Measurements from ENCODE around the gene CFAP52. TPM values are rescaled to one million over a fixed set of nuclear protein-coding genes. Genes with fewer than 3 reads are reported as not detected.
"Not testable (repeated sequence)": the region's sequence is repeated elsewhere in the genome, so short reads cannot be mapped to it uniquely, and the experiment has no call there.

The CFAP52 gene
- total RNA-seq, 2 donors from 2014 or later, result 1.7 TPM; not detected in 1

DNA sequence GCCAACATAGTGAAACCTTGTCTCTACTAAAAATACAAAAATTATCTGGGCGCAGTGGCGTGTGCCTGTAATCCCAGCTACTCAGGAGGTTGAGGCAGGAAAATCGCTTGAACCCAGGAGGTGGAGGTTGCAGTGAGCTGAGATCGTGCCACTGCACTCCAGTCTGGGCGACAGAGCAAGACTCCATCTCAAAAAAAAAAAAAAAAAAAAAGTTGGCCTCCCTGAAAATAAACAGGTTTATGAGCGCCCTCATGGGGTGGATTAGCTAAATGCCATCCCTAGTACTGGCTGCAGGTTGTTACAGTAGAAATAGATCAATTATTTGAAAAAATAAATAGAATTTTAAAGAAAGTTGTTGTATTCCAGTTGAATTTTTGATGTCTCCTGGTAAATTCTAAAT, 21.7 kb upstream of the CFAP52 start:
- H3K27me3 ChIP-seq (replicated peaks; ENCODE audit: insufficient read depth); H3K36me3 ChIP-seq; intact Hi-C loops (cut with DNase I); H3K27ac ChIP-seq; DNase-seq (ENCODE audit: low spot score); H3K4me1 ChIP-seq (replicated peaks); H3K4me3 ChIP-seq; H3K9me3 ChIP-seq: not testable (repeated sequence)
- WGBS, result 87% methylated on average over 6 of the region's 6 CpGs
- TF ChIP-seq, protein P1, sequence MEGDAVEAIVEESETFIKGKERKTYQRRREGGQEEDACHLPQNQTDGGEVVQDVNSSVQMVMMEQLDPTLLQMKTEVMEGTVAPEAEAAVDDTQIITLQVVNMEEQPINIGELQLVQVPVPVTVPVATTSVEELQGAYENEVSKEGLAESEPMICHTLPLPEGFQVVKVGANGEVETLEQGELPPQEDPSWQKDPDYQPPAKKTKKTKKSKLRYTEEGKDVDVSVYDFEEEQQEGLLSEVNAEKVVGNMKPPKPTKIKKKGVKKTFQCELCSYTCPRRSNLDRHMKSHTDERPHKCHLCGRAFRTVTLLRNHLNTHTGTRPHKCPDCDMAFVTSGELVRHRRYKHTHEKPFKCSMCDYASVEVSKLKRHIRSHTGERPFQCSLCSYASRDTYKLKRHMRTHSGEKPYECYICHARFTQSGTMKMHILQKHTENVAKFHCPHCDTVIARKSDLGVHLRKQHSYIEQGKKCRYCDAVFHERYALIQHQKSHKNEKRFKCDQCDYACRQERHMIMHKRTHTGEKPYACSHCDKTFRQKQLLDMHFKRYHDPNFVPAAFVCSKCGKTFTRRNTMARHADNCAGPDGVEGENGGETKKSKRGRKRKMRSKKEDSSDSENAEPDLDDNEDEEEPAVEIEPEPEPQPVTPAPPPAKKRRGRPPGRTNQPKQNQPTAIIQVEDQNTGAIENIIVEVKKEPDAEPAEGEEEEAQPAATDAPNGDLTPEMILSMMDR (IDR thresholded peaks at IDR 0.05), result peak in 2 of 4 experiments; percentile 19 to 22

DNA sequence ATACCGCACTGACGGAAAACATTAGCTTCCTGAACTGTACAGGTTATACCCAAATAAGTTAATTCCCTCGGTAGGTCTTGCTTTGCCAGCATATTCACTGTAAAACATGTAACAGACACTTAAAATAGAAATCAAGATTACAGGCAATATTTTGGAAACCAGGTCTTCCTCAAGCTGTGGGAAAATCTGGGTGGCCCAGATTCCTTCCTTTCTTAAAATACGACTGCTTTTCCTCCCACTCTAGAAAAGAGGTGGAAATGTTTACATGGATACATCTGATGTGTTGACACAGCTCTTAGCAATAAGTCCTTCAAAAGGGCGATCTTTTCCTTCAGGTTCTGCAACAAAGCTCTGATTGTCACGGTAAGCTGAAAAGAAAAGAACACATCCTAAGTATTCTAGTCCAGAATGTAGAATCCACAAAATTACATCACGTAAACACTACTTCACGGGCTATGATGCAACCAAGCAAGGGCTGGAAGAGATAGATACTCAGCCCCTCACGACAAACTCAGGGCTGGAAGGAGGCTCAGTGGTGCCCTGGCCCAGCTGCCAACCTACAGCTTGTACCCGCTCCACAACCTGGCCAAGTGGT, 19.2 kb upstream of the CFAP52 start:
- TF ChIP-seq POLR2A (IDR thresholded peaks at IDR 0.05) (no peak), POLR2AphosphoS5 (IDR thresholded peaks at IDR 0.05) (no peak)
- TF ChIP-seq, protein P1 (IDR thresholded peaks at IDR 0.05), result no peak
- no peak overlapping the region for H3K27ac ChIP-seq
- no peak overlapping the region for H3K4me3 ChIP-seq
- 55% methylated on average over 10 of the region's 10 CpGs for WGBS
- intact Hi-C loops (cut with DNase I), result no loop called here
- H3K4me1 ChIP-seq (replicated peaks), result no peaks in the 10 kb centered on the region
- H3K9me3 ChIP-seq, result no peaks in the 10 kb centered on the region
- H3K36me3 ChIP-seq, result no peaks in the 10 kb centered on the region
- no peaks in the 10 kb centered on the region for H3K27me3 ChIP-seq (replicated peaks; ENCODE audit: insufficient read depth)
- no peak for DNase-seq (ENCODE audit: low spot score)

DNA sequence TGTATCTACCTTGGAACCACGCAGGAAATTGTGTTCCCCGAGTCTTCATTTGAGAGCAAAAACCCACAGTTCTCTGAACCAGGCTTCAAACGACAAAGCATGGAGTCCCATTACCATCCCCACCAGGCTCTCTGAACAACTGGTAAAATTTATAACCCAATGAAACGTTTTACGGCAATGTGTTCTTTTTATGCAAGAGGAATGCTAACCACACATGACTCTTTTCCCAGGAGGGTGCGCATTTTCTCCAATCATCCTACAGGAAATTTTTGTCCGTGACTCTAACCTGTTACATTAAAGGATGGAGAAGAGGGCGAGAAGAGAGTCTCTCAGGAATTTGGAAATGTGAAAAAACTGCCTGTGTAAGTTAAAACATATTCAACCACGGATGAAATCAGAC, 18.6 kb upstream of the CFAP52 start:
- TF ChIP-seq POLR2AphosphoS5 (IDR thresholded peaks at IDR 0.05) (no peak), POLR2A (IDR thresholded peaks at IDR 0.05) (no peak)
- TF ChIP-seq, protein P1 (IDR thresholded peaks at IDR 0.05), result no peak
- H3K9me3 ChIP-seq, result no peaks in the 10 kb centered on the region
- intact Hi-C loops (cut with DNase I), result no loop called here
- no peaks in the 10 kb centered on the region for H3K36me3 ChIP-seq
- H3K27ac ChIP-seq, result no peak overlapping the region
- DNase-seq (ENCODE audit: low spot score), result no peak
- H3K4me3 ChIP-seq, result no peak overlapping the region
- H3K27me3 ChIP-seq (replicated peaks; ENCODE audit: insufficient read depth), result no peaks in the 10 kb centered on the region
- H3K4me1 ChIP-seq (replicated peaks), result no peaks in the 10 kb centered on the region
- WGBS, result 58% methylated on average over 9 of the region's 9 CpGs

DNA sequence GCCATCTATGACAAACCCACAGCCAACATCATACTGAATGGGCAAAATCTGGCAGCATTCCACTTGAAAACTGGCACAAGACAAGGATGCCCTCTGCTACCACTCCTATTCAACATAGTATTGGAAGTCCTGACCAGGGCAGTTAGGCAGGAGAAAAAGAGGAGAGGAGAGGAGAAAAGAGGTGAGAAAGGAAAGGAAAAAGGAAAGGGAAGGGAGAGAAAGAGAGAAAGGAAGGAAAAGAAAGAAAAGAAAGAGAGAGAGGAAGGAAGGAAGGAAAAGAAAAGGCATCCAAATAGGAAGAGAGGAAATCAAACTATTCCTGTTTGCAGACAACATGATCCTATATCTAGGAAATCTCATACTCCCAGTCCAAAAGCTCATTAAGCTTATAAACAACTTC, 12.3 kb upstream of the CFAP52 start:
- TF ChIP-seq, protein P1 (IDR thresholded peaks at IDR 0.05), result no peak
- TF ChIP-seq POLR2A (IDR thresholded peaks at IDR 0.05), result no peak
- no peak for TF ChIP-seq POLR2AphosphoS5 (IDR thresholded peaks at IDR 0.05)
- Histone ChIP-seq H3K27ac (no peak overlapping the region), H3K4me1 (replicated peaks) (no peaks in the 10 kb centered on the region), H3K27me3 (replicated peaks; ENCODE audit: insufficient read depth) (no peaks in the 10 kb centered on the region), H3K4me3 (no peak overlapping the region), H3K9me3 (no peaks in the 10 kb centered on the region), H3K36me3 (no peaks in the 10 kb centered on the region)
- DNase-seq (ENCODE audit: low spot score), result no peak
- intact Hi-C loops (cut with DNase I), result no loop called here

DNA sequence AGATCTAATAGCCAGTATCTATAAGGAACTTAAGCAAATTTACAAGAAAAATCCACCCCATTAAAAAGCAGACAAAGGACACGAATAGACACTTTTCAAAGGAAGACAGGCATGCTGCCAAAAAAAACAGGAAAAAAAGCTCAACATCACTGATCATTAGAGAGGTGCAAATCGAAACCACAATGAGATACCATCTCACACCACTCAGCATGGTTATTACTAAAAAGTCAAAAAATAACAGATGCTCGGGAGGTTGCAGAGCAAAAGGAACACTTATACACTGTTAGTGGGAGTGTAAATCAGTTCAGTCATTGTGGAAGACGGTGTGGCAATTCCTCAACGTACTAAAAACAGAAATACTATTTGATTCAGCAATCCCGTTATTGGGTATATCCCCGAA, 10.4 kb upstream of the CFAP52 start:
- WGBS, result 24% methylated on average over 7 of the region's 7 CpGs
- no peak overlapping the region for H3K4me3 ChIP-seq
- intact Hi-C loops (cut with DNase I), result no loop called here
- no peak for TF ChIP-seq POLR2AphosphoS5 (IDR thresholded peaks at IDR 0.05)
- TF ChIP-seq, protein P1 (IDR thresholded peaks at IDR 0.05), result no peak
- TF ChIP-seq POLR2A (IDR thresholded peaks at IDR 0.05), result no peak
- H3K36me3 ChIP-seq, result no peaks in the 10 kb centered on the region
- no peaks in the 10 kb centered on the region for H3K9me3 ChIP-seq
- no peak overlapping the region for H3K27ac ChIP-seq
- no peaks in the 10 kb centered on the region for H3K4me1 ChIP-seq (replicated peaks)
- H3K27me3 ChIP-seq (replicated peaks; ENCODE audit: insufficient read depth), result no peaks in the 10 kb centered on the region
- DNase-seq (ENCODE audit: low spot score), result no peak

DNA sequence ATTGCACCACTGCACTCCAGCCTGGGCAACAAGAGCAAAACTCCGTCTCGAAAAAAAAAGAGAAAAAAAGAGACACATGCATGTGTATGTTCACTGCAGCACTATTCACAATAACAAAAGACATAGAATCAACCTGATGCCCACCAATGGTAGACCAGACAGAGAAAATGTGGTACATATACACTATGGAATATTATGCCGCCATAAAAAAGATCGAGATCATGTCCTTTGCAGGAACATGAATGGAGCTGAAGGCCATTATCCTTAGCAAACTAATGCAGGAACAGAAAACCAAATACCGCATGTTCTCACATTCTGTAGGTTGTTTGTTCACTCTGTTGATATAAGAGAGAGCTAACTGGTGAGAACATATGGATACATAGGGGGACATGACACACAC, 9.7 kb upstream of the CFAP52 start:
- H3K36me3 ChIP-seq; H3K4me1 ChIP-seq (replicated peaks); H3K4me3 ChIP-seq; intact Hi-C loops (cut with DNase I); DNase-seq (ENCODE audit: low spot score); H3K27me3 ChIP-seq (replicated peaks; ENCODE audit: insufficient read depth); H3K9me3 ChIP-seq; H3K27ac ChIP-seq: not testable (repeated sequence)
- 87% methylated on average over 5 of the region's 5 CpGs for WGBS

Data from prostate gland (tissue), 2 donors.